Measurements from ENCODE around the gene YAP1.
"Not testable (repeated sequence)": the region's sequence is repeated elsewhere in the genome, so short reads cannot be mapped to it uniquely, and the experiment has no call there.

The YAP1 gene

DNA sequence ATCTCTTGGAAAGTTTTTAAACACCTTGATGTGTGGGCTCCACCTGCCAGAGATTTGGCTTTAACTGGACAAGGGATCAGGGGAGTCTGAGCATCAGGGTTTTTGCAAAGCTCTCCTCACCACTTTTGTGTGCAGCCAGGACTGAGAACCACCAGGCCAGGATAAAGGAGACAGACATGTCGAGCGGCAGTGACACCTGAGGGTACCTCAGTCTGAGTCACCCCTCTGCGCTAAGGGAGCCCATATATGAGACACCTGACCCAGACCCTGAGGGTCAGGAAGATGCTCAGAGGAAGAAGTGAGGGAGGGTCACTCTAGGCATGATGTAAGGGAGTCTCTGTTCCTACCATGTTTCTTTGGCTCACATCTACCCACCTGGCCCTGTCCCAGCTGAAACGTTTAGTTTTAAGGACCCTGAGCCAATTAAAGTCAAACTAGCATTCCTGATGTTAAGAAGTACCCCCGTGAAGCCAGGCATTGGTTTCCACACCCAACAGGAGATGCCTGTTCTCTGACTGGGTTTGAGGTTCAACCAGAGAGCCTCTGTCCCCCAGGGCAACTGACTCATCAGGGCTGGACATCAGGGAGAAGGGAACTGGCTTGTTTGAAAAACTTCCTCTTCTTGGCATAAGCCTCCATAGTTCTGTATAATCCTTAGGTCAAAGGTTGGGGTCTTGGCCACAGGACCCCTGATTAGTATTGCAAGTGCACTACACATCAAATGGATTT, 134.6 kb downstream of the YAP1 start:
- DNase-seq = no peak

DNA sequence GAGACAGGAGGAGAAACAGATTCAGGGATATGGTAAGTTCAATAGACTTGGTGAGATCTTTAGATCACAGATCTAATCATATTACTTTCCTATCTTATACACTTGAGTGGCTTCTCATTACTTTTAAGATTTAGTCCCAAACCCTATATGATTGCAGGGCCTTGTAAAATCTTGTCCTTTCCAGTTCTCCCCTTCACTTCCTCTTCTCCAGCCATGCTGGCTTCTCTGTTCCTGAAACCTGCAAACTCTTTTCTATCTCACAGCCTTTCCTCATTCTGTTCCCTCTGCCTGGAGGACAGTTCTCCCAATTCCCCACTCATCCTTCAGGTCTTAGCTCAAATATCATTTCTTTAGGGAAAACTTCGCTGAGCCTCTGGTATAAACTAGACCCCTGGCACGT, 141.2 kb downstream of the YAP1 start:
- DNase-seq = no peak

DNA sequence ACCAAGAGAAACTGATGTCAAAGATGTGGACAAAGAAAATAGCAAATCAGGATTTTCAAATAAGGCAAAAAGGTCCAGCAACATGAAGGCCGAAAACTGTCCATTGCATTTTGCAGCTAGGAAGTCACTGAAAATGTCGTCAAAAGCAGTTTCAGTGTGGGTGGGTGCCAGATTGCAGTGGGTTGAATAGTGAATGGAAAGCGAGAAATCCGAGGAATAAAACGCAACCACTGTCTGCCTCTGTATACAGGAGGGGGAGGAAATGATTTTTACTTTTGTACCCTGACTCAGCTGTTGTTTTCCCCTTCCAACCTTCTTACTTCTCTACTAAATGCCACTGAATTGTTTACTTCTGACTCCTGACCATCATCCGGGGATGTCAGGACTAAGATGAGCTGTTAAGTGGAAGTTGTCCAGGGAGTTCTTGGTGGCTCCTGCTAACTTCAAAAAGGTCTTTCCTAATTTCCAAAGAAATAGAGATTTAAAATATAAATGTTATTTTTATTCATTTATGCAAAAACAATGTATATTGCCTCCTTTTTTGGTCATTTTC, 142.2 kb downstream of the YAP1 start:
- DNase-seq = no peak

DNA sequence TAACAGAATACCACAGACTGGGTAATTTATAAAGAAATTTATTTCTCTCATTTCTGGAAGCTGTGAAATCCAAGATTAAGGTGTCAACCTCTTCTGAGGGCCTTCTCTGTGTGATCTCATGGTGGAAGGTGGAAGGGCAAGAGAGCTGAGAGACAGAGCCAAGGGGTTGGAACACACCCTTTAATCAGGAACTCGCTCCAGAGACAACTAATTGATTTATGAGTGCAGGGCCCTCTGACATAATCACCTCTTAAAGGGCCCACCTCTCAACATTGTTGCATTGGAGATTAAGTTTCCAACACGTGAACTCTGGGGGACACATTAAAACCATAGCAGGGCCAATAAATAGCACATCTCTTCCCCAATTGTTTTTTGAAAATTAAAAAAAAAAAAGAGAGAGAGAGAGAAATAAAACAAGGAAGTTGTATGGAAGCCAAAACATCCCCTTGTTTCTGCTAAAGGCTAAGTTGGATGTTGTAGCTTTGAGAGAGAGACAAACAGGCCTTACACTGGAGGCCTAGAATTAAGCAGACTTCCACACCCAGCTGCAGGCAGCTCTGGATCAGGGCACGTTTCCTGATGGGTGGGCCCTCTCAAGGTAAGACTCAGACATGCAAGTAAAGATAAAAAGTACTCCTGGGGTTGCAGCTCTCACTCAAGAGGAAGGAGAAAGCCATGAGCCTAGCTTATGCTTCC, 142.9 kb downstream of the YAP1 start:
- no peak for DNase-seq

DNA sequence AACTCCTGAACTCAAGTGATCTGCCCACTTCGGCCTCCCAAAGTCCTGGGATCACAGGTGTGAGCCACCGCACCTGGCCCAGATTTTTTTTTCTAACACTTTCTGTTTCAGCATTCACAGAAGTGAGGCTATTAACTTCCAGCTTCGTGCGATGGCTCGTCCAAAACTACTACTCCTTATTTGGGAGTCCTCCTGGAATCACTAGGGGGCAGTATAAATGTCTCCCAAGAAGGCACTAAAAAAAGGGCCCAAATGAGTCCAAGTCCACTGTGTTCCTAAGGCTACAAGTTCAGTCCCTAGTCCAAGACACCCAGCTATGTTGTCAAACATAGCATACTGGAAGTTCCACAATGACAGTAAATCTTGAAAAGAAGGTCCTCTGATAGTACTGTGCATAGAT, 143.8 kb downstream of the YAP1 start:
- no peak for DNase-seq

DNA sequence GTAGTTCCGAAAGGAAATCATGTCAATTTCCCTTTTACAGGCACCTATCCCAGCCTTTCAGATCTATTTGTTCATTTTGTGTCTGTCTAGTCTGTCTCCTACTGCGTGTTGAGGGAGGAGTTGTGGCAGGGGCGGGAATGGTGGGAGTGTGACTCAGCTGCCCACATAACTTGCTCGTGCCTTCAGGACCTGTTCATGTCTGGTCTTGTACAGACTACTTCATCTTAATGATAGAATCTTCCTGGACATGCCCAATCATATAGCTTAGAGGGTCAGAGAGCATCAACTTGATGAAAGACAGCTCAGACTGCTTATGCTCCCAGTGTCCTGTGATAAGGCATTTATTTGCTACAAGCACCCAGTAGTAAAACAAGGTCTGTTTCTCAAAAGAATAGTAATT, 146.0 kb downstream of the YAP1 start:
- DNase-seq = no peak

DNA sequence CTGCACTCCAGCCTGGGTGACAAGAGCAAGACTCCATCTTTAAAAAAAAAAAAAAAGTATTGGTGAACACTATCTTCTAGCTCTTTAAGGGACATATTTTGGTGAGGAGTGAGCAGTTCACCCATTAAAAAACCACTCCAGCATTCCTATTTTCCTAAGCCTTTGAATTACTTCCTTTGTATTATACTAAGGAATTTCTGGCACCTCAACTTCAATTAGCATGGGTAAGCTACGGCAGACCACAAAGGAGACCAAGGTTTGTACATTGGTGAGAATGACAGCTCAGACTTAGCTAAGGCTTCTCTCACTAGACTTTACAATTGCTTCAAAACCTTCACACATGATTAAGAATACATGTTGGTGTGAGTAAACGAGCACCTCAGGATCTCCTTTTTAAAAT, 150.0 kb downstream of the YAP1 start:
- no peak for DNase-seq

DNA sequence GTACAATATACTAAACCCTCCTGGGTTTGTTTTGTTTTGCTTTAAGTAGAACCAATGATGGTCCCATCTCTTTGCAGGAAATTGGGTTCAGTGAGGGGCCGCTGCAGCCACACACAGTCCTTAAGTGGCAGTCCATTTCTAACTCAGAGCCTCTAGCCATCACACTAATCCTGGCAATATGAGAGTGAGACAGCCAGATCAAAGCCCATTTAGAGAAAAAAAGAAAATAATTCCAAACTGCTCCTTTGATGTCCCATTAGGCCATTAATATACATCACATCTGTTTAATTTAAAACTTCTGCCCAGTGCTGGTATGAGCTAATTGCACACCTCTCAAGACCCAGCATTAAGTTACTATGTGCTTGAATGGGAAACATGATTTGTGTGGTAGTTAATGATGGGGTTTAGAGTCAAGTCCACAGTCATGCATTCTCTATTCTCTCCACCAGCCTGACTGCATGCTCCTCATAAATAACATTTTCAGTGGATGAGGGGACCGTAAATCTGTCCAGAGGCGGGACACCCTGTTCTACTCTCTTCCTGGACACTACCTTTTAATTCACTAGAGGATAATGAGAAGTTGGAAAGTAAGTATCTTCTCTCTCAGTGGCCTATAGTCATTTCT, 153.2 kb downstream of the YAP1 start:
- DNase-seq = no peak

DNA sequence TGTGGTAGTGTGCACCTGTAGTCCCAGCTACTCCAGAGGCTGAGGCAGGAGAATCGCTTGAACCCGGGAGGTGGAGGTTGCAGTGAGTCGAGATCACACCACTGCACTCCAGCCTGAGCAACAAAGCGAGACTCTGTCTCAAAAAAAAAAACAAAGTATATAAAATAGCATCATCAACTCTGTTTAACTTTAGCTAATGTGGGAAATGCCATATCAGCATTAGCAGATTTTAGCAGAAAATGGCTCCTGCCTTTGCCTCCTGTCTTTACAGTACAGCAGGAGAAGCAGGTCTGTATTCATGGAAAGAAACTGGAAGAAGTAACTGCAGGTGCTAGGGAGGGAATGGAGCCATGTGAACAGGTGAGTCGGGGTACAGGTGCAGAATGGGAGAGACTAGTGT, 154.5 kb downstream of the YAP1 start:
- not testable (repeated sequence) for DNase-seq

DNA sequence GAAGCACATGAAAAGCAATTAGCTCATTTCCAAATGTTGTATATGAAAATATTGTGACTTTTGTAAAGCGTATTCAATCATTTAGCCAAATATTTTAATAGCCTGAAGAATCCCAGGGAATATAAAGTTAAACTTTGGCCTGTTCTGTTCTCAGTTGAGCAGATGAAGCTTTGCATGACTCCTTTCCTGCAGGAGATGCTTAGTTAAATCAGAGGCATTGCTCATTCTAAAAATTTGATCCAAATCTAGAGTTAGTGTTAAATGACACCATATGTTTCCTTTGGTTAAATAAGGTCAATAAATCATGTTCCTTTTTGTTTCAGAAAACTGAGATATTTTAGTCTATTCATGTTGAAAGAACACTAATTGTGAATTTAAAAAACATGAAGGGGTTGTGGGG, 155.9 kb downstream of the YAP1 start:
- no peak for DNase-seq

DNA sequence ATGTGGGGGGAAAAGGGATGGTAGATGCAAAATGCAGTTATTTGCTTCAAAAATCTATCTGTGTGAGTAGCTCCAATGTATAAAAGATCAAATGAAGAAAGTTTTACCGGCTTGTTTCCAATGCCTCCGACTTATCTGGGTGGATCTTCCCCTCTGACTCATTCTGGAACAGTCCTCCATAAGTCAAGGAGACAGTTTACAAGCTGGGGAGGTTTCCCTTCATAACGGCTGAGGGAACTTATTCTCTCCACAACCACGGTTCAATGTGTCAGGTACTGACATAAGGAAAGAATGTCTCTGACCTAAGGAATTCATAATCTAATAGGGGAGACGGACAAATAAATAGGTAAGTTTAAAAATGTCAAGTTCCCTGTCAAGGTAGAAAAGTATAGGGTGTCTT, 157.4 kb downstream of the YAP1 start:
- no peak for DNase-seq

DNA sequence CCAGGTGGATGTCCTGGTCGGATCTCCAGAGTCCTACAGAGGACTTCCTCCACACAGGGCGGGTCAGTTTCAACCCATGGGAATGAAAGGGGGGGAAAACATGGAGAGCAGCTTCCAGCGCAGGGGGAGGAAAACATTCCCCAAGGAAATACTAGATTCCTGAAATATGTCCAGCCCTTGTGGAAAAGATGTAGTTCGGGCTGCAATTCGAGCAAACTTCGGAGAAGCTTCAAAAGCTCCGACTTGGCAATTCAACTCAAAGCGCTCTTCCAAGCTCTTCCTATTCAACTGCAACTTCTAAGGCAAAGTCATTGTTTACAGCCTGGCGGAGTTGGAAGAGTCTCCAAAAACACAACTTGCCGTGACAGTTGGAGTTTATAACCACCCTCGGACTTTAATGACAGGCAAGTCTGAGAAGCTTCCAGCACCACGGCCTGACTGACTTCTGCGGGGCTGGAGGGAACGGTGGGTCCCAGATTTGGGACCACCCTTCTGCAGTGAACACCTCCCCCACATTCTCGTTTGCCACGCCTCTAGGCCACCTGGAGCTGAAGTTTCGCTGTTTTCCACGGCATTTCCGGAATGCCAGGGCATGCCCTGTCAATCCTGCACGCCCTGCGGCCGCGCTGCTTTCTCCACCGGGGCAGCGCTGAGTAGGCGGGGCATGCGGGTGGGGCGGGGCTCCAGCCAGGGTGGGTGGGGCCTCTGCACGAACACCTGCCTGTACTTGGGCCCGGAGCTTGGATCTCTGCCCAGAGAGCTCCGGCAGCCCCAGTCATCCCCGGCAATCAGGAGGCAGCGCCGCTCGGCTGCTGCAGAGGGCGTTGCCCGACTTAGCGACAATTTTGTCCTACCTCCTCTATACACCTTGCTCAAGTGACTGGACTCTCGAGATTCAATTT, 158.1 kb downstream of the YAP1 start:
- peak; percentile 73 for DNase-seq

DNA sequence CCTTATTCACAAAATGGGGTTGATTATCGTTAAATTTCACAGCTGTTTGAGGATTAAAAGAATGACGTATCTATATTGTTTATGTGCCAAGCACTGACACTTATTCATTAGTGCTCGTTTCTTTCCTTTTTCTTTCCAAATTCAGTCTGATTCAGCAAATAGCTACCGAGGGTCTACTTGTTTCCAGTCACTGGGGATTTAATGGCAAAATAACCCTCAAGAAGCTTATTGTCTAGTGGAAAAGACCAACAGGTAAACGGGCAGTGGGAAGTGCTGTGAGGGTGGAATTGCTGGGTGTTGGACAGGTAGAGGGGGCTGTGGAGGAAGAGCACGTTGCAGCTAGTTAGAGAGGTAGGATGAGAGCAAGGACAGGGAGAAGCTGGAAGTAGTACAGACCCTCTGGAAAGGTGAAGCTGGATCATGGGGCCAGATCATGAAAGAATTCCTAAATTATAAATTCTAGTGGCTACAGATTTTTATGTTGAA, 158.8 kb downstream of the YAP1 start:
- peak; percentile 41 for DNase-seq

DNA sequence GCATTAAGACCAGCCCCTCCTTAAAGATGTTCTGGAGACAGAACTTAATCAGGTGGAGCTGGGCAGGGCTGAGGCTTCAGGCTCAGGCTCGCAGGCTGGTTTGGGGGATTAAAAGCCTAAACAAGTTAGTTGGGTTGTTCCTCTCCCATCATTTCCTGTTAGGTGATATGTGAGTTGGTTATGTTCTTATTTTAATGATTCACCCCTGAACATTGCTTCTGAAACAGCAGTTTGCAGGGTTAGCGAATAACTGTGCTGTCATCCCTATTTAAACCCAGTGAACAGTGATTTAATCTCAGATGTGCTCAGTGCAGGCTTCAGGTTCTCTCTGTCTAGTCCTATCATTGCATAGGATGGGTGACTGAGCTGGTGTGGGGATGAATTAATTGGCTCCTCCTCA, 159.7 kb downstream of the YAP1 start:
- no peak for DNase-seq

DNA sequence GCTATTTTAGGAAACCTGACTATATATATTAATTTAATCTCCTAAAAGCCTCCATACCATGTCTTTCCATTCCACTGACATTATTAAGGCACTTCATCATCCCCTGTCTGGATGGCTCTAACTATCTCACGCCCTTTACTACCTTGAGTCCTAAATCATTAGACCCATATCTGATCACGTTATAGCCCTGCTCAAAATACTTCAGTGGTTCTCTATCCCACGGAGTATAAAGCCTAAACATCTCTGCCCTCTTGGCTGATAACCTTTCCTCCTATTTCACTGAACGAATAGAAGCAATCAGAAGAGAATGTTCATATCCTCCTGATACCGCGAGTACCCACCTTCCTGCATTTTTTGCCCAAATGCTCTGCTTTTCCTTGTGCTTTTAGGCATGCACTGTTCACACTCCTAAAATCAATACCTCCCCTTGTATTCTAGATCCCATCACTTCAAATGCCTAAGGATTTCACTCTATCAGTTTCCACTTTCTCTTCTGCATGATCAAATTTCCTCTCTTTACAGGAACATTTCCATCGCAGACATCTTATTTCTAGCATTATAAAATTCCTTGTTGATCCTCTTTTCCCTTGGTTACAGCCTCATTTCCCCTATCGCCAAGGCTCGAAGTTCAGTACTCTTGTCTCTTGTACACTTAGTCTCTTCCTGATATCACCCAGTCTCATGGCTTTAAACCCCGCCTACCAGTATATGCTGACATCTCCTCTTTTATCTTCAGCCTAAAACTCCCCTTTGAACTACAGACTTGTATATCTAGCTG, 162.0 kb downstream of the YAP1 start:
- no peak for DNase-seq

DNA sequence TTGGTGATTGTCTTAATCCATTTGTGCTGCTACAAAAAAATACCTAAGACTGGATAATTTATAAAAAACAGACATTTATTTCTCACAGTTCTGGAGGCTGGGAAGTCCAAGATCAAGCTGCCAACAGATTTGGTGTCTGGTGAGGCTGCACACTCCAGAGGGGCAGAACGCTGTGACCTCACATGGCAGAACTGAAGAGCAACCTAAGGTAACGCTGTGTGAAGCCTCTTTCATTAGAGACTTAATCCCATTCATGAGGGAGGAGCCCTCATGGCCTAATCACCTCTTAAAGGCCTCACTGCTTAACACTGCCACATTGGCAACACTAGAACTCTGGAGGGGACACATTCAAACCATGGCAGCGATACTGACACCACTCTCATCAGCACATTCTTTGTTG, 164.4 kb downstream of the YAP1 start:
- no peak for DNase-seq

DNA sequence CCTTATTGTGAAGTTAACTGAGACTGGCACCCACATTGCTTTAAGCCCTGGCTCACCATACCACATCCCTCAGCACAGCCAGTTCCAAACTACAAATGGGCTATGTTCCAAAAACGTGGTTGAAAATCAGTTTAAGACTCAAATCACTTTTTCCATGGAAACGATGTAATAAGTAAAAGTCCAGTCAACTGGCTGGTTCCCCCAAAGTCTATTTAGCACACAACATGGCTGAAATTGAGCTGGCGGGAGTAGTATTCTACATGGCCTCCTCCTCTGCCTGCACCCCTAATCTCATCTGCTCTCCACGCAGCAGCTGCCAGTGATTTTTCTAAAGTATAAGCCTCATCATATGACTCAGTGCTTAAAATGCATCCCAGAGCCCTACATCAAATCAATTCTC, 166.1 kb downstream of the YAP1 start:
- no peak for DNase-seq

DNA sequence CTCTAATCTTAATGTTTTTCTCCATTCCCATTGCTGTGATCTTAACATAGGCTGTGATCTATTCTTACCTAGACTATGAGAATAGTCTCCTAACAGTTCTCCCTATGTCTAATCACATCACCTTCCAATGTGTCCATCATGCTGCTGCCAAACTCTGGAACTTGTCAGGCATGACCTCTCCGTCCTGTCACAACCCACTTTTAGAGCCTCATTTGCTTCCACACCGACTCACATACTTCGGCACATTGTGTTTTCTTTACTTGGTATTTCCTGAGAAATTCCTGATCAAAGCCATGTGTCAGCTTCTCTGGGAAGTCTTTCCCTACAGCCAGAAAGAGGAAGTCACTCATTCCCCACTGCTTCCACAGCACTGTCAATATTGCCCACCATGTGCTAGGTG, 166.5 kb downstream of the YAP1 start:
- DNase-seq = no peak

DNA sequence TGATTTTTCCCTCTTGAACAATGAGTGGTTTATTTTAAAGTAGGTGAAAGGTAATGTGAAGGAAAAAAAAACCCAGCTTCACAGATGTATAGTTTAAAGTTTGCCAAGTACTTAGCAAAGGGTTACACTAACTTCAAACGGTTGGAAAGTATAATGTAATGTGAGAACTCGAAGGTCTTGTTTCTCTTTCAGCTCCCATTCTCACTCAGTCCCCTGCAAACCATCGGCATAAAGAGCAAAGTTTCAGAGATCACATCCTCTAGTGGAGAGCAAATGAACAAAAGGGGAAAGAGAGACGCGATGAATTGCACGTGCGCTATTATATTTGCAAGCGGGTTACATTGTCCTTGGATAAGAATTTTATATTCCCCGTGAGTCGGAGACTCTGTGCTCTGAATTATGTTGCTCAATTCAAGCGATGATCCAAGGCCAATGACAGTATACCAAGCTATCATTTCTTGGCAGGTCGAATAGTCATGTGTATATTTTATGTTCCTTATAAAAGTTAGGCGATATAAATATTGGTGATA, 169.5 kb downstream of the YAP1 start:
- peak; percentile 8 for DNase-seq

DNA sequence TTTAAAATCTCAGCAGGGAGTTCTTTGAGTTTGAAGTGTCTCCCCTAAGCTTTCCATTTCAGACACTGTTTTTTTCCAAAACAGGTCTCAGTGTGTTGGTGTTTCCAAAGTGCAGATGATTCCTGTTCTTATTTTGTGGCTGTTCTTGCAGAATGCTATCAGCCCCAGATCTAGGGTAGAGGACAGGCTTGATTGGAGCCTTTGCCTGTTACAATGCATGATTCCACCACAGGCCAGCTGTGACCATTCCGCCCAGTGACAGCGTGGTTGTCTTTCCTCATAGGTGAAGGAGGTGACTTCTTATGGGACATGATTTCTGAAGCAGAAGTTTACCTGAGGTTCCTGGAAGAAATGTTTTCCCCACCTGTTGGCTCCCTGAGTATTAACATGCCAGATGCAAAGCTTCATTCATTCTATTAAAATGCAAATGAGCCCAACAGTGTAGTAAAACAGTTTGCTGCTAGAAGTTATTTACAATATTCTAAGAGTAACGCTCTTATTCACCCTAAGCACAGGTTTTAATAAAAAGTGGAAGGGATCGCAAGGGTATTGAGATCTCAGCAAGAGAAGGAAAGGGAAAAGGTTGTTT, 170.1 kb downstream of the YAP1 start:
- no peak for DNase-seq
